Skeletal muscle cell (primary cell): ENCODE data around the gene BCL7A.
A peak's percentile ranks its signal among the peaks of the same experiment; 100 is the strongest.
"Not testable (repeated sequence)": the region's sequence is repeated elsewhere in the genome, so short reads cannot be mapped to it uniquely, and the experiment has no call there.

ENCODE experiments used
- DNase-seq: peaks from one replicate; pipeline ENCODE4 v3.0.0-alpha.2; 2010; ENCODE audit warnings: low read depth
- H3K4me3 ChIP-seq: 2 replicates; pipeline ENCODE4 v1.5.1; 2011; ENCODE audit warnings: low read depth, mild to moderate bottlenecking, control low read depth, low read length, moderate library complexity

Gene BCL7A

DNA sequence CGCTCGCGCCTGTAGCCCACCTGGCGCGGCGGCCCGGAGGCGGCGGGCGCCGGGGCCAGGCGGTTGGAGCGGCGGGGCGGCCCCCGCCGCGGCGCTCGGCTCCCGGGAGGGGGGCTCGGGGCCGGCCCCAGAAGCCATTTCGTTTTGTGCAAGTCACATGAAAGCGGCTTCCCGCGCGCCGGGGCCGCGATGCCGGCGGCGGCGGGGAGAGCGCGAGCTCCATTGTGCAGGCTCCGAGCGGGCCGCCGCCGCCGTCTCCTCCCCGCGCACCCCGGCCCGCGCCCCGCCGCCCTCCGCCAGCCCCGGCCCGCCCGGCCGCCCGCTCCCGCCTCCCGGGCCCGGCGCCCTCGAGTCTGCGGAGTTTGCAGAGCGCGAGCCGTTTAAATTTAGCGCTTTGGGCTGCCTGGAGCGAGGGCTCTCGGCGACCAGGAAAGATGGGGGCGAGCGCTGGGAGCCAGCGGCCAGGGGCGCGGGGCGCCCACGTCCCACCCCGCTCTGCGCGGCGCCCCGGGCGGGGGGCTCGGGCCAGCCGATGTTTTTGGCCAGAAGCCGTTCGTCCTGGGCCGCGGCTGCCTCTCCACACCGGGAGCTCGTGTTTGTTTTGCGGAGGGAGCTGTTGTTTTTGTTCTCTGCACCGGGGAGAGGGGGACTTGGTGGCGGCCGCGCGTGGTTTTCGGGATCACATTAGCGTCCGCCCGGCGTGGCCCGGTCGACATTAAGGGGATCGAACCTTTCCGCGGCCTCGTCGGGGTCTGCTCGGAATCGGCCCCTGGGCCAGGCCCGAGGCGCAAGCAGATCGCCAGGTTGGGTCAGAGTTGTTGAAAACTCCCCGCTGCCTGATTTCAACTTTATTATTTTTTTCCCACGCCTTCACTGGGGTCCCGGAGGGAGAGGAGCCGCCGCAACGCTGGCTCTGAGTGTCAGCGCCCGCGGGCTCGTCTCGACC lies 982 bp downstream of the BCL7A start:
- DNase-seq: no peak
- peak overlapping the region; percentile 58 for H3K4me3 ChIP-seq

DNA sequence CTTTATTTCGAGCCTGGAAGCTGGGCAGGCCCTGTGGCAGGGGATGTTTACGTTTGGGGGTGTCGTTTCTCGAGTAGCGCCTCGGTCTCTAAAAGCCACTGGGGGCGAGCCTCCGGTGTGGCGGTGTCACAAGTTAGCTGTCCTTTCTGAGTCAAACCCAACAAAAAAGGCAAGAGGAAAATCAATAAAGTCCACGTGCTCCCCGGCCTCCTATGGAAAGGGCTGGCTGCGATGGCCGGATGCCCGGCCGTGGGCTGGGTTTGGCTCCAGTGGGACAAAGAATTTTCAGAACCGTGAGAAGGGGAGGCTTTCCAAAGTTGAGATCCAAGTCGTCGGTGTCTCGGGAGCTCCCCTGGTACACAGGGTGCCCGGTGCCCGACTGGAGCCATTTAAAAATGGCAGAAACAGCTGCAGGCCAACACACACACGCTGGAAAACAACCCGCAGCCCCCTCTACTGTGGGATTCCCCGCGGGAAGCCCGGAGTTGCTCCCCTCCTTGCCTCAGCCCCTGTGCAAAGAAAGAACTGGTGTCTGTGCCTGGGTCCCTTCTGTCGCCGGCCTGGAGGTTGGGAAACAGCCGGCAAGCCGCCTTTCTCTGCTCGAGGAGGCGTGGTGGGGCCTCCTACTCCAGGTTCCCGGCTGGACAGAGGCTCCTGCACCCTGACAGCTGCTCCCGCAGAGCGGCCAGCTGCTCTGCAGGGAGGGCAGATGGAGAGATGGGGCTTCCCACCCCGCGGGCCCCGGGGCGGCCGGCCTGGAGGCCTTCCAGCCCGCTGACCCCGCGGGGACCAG lies 1.9 kb downstream of the BCL7A start:
- H3K4me3 ChIP-seq: peak overlapping the region; percentile 58
- DNase-seq: peak; percentile 34

DNA sequence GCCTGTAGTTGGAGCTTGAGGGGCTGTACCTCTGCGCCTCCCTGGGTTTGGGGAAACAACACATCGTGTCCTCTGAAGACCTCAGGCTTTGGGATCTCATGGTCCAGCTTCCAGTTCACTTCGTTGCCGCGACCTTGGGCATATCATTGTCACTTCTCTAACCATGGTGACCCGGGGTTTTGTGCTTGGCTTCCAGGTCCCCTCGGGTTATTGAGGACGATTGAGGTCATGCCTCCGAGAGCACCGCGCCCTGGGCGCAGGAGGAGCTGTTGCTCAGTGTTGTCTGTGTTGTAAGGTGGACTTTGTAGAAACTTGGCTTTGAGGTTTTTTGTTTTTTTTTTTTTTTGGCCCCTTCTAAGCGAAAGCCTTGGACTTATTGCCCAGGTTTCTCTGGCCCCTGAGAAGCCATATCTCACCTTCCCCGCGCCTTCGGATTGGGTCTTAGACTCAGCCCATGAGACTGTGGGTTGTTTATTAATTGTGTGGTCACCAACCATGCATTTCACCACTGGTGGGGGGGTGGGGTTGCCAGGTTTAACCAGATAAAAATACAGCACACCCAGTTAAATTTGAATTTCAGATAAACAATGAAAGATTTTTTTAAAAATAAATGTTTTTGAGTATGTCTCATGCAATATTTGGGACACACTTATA lies 2.6 kb downstream of the BCL7A start:
- no peak for DNase-seq
- peak overlapping the region; percentile 58 for H3K4me3 ChIP-seq

DNA sequence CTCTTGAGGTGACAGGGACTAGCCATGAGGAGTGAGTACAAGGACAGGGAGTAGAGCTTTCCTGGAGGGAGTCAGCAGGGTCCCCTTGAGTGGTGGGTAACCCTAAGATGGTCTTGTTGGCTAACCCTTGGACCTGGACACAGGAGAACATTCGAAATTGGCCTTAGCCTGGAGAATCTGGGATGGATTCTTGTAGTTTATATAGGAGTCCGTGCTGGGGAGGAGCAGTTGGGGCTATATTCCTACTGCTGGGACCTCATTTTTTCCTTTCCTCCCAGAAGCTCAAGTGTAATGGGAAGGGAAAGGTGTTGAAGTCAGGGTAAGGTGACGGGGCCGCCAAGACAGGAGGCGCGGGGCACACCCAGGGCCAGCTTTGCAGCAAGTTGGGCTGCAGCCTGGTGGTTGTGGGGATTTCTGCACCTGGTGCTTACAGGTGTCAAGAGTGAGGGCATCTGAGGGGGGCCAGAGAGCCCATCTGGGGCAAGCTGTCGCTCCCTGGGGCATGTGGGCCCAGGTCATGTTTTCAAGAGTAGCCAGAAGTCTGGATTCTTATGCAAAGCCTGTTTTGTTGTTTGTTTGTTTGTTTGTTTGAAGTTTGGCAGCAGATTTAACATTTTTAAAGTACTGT lies 5.1 kb downstream of the BCL7A start:
- H3K4me3 ChIP-seq: no peak overlapping the region
- DNase-seq: no peak

DNA sequence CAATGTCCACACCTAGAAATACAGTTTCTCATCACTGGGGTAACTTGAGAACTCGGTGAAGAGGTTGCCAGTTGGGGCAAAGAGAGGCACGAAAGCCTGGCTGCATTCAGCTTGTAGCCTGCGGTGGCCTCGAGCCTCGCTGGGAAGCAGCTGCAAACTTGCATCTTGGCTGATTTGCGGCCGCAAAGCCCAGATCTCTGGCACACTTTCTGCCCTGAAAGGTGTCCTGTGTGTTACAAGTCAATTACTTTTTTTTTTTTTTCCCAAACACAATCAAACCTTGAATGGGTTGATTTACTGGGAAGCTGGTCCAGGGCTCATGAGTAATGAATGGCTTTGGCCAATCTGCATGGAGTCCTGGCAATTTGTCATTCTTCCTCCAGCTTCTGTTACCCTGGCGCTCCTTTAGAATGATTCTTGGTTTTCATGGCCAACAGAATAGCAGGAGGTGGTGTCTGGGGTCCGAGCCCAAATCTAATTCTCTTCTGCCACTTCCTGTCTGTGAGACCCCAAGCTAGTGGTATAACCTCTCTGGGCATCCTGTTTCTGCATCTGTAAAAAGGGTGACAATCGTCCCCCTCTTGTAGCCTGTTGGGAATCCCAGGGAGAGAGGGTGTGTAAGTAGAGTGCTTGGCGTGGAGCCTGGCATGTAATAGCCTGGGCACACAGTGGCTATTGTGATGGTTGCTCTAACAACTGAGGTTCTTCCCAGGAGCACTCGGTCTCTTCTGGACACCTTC lies 6.7 kb downstream of the BCL7A start:
- H3K4me3 ChIP-seq: no peak overlapping the region
- DNase-seq: no peak

DNA sequence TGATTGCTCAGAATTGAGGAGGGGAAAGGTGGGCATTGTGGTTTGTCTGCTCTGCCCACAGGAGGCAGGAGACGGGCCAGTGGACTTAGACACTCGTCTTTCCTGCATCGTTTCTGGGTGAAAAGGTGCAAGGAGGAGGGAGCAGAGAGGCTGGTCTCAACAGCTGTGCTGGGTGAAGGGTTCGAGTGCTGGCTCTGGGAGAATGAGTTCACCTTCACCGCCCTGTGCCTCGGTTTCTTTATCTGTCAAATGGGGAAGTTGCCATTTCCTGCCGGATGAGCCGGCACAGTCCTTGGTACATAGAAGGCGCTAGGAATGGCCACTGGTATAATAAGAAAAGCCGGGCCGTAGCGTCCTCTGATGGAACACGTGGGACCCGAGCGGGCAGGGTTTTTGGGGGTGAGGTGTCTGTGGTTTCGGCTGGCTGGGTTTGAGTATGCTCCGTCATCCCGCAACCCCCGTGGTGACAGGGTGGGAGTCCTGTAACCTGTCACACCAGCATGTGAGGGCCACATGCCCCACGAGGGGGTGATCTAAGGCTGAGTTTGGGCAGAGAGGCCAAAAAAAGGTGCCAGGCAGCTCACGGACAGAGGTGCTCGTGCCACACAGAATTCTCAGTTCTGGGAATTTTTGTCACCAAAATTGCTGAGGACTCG lies 7.3 kb downstream of the BCL7A start:
- no peak overlapping the region for H3K4me3 ChIP-seq
- no peak for DNase-seq

DNA sequence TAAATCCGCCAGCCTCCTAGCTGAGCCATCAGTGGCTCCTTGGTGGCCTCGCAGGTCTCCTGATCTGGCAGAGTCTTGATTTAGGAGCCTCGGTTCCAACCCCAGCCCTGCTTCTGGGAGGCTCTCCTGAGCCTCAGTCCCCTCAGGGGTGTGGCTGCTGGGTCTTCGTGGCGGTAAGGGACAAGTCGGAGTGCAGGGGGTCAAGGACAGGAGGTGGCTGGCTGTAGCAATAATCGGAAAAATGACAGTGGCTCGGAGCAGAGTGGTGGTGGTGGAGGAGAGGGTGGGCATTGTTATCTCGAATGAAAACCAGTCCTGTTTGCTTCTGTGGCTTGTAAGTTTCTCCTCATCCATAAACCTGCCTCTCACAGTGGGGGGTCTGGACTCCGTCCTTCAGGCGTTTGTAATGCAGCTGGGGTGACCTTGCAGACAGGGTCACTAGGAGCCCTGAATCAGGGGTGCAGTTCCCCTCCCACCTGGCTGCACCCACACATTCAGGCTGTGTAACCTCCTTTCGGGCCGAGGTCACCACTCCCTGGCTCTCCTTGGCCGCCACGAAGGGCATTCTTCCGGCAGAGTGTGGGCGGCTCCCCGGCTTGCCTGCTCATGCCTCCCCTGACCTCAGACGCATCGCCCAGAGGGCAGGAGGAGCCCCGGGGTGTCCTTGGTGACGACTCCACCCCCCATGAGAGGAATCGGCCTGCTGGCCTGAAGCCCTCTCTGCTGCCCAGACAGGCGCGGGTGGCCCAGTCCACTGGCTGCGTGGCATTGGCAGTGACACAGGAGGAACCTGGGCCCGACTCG lies 8.1 kb downstream of the BCL7A start:
- H3K4me3 ChIP-seq: no peak overlapping the region
- no peak for DNase-seq

DNA sequence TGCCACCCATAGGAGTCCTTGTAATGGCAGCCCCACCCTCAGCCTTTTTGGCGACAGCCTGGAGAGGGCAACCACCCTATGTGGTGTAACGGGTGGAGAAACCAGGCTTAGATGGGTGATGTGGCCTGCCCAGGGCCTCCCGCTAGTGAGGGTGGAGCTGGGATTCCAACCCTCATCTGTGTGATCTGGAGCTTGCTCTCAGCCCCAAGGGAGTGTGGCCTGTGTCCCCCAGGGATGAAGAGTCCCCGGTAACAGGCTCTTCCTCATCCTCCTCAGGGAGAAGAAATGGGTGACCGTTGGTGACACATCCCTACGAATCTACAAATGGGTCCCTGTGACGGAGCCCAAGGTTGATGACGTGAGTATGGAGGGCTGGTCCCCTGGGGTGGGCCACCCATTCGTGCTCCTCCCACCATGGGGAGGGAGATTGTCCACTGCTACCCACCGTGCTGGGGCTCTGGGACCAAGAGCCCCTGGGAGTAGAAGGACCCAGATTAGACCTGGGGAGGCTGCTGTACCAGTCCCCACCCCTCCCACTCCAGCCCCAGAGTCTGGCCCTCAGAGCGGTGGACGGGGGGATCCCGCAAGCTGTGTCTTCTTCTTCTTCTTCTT lies 8.8 kb downstream of the BCL7A start:
- H3K4me3 ChIP-seq: no peak overlapping the region
- DNase-seq: no peak

DNA sequence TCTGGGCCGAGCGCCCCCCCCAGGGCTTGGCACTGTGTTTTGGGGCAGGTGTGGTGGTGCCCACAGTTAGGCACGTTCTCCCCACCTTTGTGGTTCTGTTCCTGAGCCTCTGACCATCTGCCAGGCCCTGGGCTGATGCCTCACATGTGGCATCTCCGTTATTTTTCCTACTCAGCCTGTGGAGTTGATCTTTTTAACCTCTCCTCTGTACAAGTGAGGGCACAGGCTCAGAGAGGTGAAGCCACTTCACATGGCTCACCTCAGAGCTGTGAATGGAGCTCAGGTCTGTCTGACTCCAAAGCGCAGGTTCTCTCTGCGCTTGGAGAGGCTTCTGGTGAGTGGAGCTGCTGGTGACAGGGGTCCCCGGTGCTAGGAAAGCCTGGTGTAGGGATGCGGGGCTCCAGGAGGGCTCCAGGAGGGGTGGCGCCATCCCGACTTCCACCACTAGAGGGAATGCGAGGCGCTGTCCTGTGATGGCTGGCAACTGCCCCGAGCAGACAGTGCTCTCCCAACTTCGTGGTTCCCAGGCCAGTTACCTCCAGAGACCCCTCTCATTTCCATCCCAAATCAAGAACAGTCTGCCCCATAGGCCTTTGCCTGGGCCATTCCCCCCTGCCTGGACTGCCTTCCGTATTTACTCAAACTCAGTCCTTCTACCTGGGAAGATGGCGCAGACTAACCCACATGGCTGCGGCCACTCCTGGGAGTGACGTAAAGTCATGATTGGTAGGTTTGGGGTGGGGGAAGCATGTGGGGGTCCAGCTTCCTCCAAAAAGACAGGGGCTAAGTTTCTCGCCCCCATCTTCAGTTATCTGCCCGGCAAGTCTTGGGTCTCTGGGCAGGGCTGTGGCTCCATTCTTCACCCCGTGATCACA lies 9.9 kb downstream of the BCL7A start:
- H3K4me3 ChIP-seq: no peak overlapping the region
- no peak for DNase-seq

DNA sequence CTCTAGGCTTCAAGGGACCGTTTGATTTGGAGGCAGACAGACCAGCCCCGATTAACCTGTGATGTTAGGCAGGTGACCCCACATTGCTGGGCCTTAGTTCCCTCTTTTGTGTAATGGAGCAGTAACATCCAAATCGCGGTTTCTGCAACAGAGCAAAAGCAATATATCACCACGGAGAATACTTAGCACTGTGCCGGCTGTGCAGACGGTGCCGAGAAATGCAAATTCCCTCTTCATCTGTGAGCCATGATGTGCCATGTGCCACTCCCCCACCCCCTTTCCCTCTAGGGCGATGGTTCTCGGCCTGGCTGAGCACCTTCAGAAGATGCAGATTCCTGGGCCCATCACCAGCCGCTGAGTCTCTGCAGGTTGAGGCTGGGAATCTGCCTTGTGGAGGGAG lies 10.9 kb downstream of the BCL7A start:
- DNase-seq: no peak
- no peak overlapping the region for H3K4me3 ChIP-seq

DNA sequence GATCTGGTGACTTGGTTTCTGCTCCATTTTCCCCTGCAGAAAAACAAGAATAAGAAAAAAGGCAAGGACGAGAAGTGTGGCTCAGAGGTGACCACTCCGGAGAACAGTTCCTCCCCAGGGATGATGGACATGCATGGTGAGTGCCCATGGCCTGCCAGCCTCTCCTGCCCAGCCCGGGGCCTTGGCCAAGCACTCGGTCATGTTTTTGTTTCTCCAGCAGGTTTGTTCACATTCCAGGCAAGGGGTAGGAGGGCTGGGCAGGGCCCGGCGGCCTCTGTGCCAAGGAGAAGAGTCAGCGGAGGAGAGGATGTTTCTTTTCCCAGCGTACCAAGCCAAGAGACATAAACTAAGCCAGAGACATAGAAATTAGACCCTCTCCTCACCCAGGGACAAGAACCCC lies 13.6 kb downstream of the BCL7A start:
- no peak overlapping the region for H3K4me3 ChIP-seq
- no peak for DNase-seq

DNA sequence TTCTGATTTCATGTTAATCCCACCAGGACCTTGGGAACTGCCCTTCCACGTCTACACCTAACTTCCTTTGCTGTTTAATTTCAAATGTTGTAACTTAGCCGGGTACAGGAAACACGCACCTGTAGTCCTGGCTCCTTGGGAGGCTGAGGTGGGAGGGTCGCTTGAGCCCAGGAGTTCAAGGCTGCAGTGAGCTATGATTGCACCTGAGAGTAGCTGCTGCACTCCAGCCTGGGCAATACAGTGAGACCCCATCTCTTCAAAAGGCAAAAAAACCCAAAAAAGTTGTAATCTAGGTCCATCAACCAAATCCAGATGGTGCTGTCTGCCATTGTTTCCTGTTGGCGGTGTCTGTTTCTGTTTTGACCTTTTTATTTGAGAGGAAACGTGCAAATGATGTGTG lies 14.5 kb downstream of the BCL7A start:
- H3K4me3 ChIP-seq: no peak overlapping the region
- DNase-seq: no peak

DNA sequence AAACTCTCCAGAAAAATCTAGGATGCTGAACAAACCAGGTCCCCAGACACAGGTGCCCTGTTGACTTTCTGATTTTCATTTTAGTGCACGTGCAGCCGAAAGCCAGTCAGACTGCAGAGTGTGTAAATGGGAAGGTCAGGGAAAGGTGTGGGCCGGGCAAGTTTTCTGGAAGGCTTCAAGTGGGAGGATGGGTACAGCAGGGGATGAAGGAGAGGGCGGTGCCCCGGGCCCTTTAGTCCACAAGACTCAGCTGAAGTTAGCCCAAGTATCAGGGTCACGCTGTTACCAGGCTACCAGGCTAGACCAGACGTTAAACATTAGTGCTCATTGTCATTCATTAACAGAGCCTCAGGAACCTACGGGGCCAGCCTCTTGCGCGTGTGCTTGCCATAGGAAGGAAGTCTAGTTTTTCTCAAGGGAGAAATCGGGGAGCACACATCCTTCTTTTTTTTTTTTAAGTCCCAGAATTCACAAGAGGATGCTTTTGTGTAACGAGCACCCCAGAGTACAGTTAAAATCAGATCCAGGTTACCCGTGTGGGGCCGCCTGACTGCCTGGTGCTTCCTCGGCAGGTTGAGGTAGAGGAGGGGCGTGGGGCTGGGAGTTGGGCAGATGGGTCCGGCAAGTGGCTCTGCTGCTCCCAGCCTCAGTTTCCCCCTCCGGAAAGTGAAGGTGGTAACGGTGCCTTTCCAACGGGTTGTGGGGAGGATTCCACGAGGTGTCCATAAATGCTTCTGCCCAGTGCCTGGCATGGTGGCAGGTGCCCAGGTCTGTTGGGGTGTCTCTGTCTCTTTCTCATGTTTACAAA lies 19.1 kb downstream of the BCL7A start:
- DNase-seq: no peak
- H3K4me3 ChIP-seq: no peak overlapping the region

DNA sequence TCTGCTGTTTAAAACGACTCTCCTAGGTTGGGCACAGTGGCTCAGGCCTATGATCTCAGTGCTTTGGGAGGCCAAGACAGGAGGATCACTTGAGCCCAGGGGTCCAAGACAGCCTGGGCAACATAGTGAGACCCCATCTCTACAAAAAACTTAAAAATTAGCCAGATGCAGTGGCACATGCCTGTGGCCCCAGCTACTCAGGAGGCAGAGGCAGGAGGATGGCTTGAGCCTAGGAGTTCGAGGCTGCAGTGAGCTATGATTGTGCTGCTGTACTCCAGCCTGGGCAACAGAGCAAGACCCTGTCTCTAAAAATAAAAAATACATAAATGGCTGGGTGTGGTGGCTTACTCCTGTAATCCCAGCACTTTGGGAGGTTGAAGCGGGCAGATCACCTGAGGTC lies 19.8 kb downstream of the BCL7A start:
- H3K4me3 ChIP-seq, DNase-seq: not testable (repeated sequence)

DNA sequence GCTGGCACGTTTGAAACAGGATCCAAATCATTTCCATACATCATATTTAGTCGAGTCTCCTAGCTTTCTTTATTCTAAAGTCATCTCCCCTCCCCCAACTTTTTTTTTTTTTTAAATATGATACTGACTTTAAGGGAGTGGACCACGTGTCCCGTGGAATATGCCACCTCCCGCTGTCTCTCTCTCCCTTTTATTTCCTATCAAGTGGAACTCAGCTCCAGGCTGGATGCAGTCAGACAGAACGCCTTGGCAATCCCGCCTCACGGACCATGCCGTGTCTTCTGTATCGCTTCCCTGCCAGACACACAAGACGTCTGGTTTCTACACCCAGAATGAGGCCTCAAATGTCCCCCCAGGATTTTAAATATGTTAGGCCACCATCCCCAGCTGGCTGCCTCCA lies 21.2 kb downstream of the BCL7A start:
- no peak for DNase-seq
- no peak overlapping the region for H3K4me3 ChIP-seq

DNA sequence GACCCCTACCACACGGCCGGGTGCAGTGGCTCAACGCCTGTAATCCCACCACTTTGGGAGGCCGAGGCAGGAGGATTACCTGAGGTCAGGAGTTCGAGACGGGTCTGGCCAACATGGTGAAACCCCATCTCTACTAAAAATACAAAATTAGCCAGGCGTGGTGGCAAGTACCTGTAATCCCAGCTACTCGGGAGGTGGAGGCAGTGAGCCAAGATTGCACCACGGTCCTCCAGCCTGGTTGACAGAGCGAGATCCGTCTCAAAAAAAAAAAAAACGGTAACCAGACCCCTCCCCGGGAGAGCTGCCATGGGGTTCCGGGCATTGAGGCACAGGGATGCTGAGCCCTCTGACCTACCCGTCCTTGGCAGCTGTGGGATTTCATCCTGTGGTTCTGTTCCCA lies 21.8 kb downstream of the BCL7A start:
- DNase-seq: no peak
- no peak overlapping the region for H3K4me3 ChIP-seq
